Hepatocyte (in vitro differentiated cells): Measurements from ENCODE around the gene MGMT. TPM values are rescaled to one million over a fixed set of nuclear protein-coding genes. Genes with fewer than 3 reads are reported as not detected.

ENCODE experiments used
- DNase-seq: peaks from one replicate; pipeline ENCODE4 v3.0.0-alpha.2; 2016; ENCODE audit warnings: low spot score
- H2AFZ ChIP-seq: fragments of 200-600 bp; sonication (generic); 2 replicates; pipeline ENCODE4 v1.6.0; 2016; ENCODE audit warnings: antibody characterized with exemption, mild to moderate bottlenecking
- H3K27ac ChIP-seq: fragments of 200-600 bp; sonication (generic); 2 replicates; pipeline ENCODE4 v1.5.1; 2016; ENCODE audit warnings: mild to moderate bottlenecking
- H3K27me3 ChIP-seq: fragments of 200-600 bp; sonication (generic); 2 replicates; pipeline ENCODE4 v1.6.1; 2016
- H3K36me3 ChIP-seq: fragments of 200-600 bp; sonication (generic); replicated peaks from 2 replicates; pipeline ENCODE4 v1.5.1; 2016; ENCODE audit warnings: low read depth; ENCODE audit not compliant: insufficient read depth
- H3K4me1 ChIP-seq: fragments of 200-600 bp; sonication (generic); 2 replicates; pipeline ENCODE4 v1.5.1; 2016; ENCODE audit warnings: mild to moderate bottlenecking, moderate library complexity; ENCODE audit not compliant: insufficient read depth
- H3K4me2 ChIP-seq: fragments of 200-600 bp; sonication (generic); 2 replicates; pipeline ENCODE4 v1.6.0; 2016
- H3K4me3 ChIP-seq: fragments of 200-600 bp; sonication (generic); 2 replicates; pipeline ENCODE4 v1.5.1; 2016; ENCODE audit warnings: mild to moderate bottlenecking
- H3K79me2 ChIP-seq: fragments of 200-600 bp; sonication (generic); 2 replicates; pipeline ENCODE4 v1.6.0; 2017; ENCODE audit warnings: mild to moderate bottlenecking
- H3K9me2 ChIP-seq: fragments of 200-600 bp; sonication (generic); replicated peaks from 2 replicates; pipeline ENCODE4 v1.6.0; 2017; ENCODE audit warnings: mild to moderate bottlenecking; ENCODE audit not compliant: insufficient read depth
- H3K9me3 ChIP-seq: fragments of 200-600 bp; sonication (generic); 2 replicates; pipeline ENCODE4 v1.5.1; 2016; ENCODE audit warnings: low read depth, mild to moderate bottlenecking
- H4K20me1 ChIP-seq: fragments of 200-600 bp; sonication (generic); 2 replicates; pipeline ENCODE4 v1.6.0; 2016; ENCODE audit warnings: mild to moderate bottlenecking; ENCODE audit not compliant: insufficient read depth, poor library complexity, severe bottlenecking
- EZH2 ChIP-seq: fragments of 200-600 bp; sonication (generic); IDR thresholded peaks from 2 replicates; pipeline ENCODE4 v1.6.1; 2016; ENCODE audit warnings: antibody characterized with exemption, mild to moderate bottlenecking, borderline replicate concordance
- EZH2phosphoT487 ChIP-seq: fragments of 200-600 bp; sonication (generic); IDR thresholded peaks from one replicate; pipeline ENCODE4 v1.6.1; 2018; ENCODE audit warnings: antibody characterized with exemption, mild to moderate bottlenecking, low read depth, moderate library complexity; ENCODE audit not compliant: unreplicated experiment, severe bottlenecking
- WGBS: methylation state at CpG from one replicate; pipeline ENCODE4 v1.1.6; 2016; ENCODE audit warnings: low lambda C conversion rate; ENCODE audit errors: missing lambda C conversion rate; 5-methylcytosine and 5-hydroxymethylcytosine counted together
- polyA plus RNA-seq: library from polyadenylated mRNA; unstranded; fragments of >200 nt; fragmentation: Nextera tagmentation; extraction: Ambion mirVana; gene quantifications from 2 replicates; pipeline ENCODE4 v1.2.1, GENCODE V29; 2016
- total RNA-seq: library from RNA; depleted of rRNA; stranded (reverse); fragments of >200 nt; gene quantifications from 2 replicates; pipeline ENCODE4 v1.2.3, GENCODE V29; 2014
- TF ChIP-seq, protein P1 (sequence below): fragments of 200-600 bp; sonication (generic); IDR thresholded peaks from 2 replicates; pipeline ENCODE4 v1.5.1; 2016; ENCODE audit warnings: antibody characterized with exemption, mild to moderate bottlenecking; ENCODE audit not compliant: poor library complexity

The MGMT gene
- total and polyA plus RNA-seq, 2 experiments from 2014 or later: 41.5 to 41.9 TPM

DNA sequence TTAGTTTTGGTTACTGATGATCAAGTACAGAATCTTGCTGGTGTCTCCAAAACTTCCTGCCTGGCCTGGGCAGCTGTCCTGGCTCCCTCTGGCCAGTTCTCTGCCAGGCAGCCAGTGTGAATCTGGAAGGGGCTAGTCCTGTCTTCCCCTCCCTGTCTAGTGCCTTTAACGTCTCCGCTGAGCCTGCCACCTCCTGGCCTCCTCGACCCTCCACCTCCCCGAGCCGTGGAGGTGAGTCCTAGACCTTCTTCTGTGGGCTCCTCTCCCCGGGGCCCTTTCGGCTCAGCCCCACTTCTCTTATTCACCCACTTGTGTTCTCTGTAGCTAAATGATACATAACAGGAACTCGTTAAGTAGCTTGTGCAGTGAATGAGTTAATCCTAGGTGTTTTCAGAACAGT is 218.2 kb downstream of the MGMT start:
- no peak overlapping the region for H2AFZ ChIP-seq

DNA sequence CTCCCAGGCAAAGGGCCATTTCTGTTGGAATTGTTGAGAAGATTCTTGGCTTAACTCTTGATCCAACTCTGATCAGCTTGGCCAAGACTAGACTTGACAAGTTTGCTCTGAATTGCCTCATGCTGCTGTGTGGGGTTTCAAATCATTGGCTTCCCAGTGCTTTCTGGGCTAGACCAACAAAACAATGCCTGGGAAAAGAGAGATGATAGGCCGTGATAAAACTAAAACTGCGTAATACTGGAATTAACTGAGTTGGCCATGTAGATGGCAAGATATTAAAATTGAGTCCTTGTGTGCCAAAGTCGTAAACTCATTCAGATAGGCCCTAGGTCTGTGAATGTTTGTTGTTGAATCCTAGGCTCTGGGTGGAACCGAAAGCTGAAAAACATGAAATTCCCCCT is 222.6 kb downstream of the MGMT start:
- Histone ChIP-seq H3K4me3 (no peak overlapping the region), H3K27ac (no peak overlapping the region), H4K20me1 (no peaks in the 10 kb centered on the region), H3K79me2 (no peaks in the 10 kb centered on the region), H3K9me2 (no peaks in the 10 kb centered on the region), H3K27me3 (no peaks in the 10 kb centered on the region), H2AFZ (no peak overlapping the region), H3K36me3 (no peaks in the 10 kb centered on the region), H3K4me1 (no peaks in the 10 kb centered on the region), H3K9me3 (no peaks in the 10 kb centered on the region), H3K4me2 (no peak overlapping the region)
- no peak for TF ChIP-seq EZH2phosphoT487
- no peak for DNase-seq
- WGBS: 89% methylated on average over 4 of the region's 4 CpGs

More for the DNA sequence above, 218.2 kb downstream of the MGMT start:
- Histone ChIP-seq H3K4me1 (no peaks in the 10 kb centered on the region), H4K20me1 (no peaks in the 10 kb centered on the region), H3K79me2 (no peaks in the 10 kb centered on the region), H3K9me2 (no peaks in the 10 kb centered on the region), H3K4me3 (no peak overlapping the region), H3K4me2 (no peak overlapping the region), H3K36me3 (no peaks in the 10 kb centered on the region), H3K27me3 (no peaks in the 10 kb centered on the region), H3K27ac (no peak overlapping the region), H3K9me3 (no peaks in the 10 kb centered on the region)
- no peak for DNase-seq
- 91% methylated on average over 8 of the region's 8 CpGs for WGBS
- TF ChIP-seq, protein P1, sequence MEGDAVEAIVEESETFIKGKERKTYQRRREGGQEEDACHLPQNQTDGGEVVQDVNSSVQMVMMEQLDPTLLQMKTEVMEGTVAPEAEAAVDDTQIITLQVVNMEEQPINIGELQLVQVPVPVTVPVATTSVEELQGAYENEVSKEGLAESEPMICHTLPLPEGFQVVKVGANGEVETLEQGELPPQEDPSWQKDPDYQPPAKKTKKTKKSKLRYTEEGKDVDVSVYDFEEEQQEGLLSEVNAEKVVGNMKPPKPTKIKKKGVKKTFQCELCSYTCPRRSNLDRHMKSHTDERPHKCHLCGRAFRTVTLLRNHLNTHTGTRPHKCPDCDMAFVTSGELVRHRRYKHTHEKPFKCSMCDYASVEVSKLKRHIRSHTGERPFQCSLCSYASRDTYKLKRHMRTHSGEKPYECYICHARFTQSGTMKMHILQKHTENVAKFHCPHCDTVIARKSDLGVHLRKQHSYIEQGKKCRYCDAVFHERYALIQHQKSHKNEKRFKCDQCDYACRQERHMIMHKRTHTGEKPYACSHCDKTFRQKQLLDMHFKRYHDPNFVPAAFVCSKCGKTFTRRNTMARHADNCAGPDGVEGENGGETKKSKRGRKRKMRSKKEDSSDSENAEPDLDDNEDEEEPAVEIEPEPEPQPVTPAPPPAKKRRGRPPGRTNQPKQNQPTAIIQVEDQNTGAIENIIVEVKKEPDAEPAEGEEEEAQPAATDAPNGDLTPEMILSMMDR: no peak
- TF ChIP-seq EZH2phosphoT487: no peak
- no peak for TF ChIP-seq EZH2

DNA sequence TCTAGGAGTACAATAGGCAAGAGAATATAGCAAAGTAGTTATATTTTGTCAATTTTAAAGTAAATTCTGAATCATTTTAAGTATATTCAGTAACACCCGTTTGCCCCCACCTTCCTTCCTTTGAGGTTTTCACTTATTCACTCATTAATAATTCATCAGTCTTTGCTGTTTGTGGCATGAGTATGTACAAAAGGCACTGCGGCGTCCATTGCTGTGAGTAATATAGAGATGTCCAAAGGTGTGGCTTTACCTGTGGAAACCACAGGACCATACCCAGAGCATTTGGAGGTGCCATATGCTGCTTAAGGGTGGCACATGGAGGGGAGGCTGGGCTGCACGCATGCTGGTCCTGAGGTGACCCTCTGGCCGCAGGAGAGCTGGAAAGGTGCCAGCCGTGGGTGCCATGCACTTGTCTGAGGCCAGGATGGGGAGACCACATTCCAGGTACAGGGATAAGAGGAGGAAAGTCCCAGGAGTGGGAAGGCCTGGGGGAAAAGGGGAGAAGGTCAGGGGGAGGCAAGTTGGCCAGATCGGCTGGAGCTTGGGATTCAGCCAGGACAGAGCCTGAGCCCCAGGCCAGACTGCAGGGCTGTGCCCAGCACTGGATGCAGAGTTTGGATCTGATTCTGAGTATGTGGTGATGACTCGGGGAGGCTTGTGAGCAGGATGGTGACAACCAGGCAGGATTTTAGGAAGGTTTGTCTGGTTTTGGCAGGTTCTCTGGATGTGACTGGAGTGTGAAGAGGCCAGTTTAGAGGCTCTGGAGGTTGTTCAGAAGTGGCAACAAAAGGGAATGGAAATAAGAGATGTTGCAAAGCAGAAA is 223.4 kb downstream of the MGMT start:
- WGBS: 91% methylated on average over 8 of the region's 8 CpGs
- no peaks in the 10 kb centered on the region for H3K9me2 ChIP-seq

DNA sequence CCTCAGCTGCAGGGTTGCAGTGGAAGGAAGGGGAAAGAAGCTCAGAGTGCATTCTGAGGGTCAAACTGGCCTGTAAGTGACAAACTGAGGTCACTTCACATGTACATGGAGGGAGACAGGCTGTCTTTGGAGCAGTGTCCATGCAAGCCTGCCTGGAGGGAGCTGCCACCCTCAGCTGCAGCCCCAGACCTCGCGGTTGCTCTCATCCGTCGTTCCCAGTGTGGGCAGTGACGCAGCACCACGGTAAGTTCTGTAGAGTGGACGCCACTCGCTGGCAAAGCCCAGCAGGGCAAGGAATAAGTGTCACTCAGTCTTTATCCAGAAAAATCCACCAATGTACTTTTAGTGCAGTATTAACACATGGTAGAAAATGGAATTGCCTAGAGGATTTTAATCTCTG is 225.7 kb downstream of the MGMT start:
- no peaks in the 10 kb centered on the region for H3K36me3 ChIP-seq
- no peaks in the 10 kb centered on the region for H3K9me3 ChIP-seq
- H3K27me3 ChIP-seq: no peaks in the 10 kb centered on the region
- H3K27ac ChIP-seq: no peak overlapping the region
- H3K4me2 ChIP-seq: no peak overlapping the region
- H3K79me2 ChIP-seq: no peaks in the 10 kb centered on the region
- 94% methylated on average over 8 of the region's 8 CpGs for WGBS
- TF ChIP-seq EZH2phosphoT487: no peak
- TF ChIP-seq EZH2: no peak
- TF ChIP-seq, protein P1: no peak
- peaks cover 3% of the 10 kb centered on the region for H3K4me1 ChIP-seq
- no peak overlapping the region for H2AFZ ChIP-seq
- no peaks in the 10 kb centered on the region for H4K20me1 ChIP-seq
- no peak overlapping the region for H3K4me3 ChIP-seq
- DNase-seq: no peak
- H3K9me2 ChIP-seq: no peaks in the 10 kb centered on the region

More for the DNA sequence above, 223.4 kb downstream of the MGMT start:
- DNase-seq: no peak
- H2AFZ ChIP-seq: no peak overlapping the region
- H3K36me3 ChIP-seq: no peaks in the 10 kb centered on the region
- H3K9me3 ChIP-seq: no peaks in the 10 kb centered on the region
- H4K20me1 ChIP-seq: no peaks in the 10 kb centered on the region
- no peaks in the 10 kb centered on the region for H3K79me2 ChIP-seq
- no peak overlapping the region for H3K4me3 ChIP-seq
- TF ChIP-seq, protein P1: no peak
- no peaks in the 10 kb centered on the region for H3K27me3 ChIP-seq
- no peak overlapping the region for H3K4me2 ChIP-seq
- peaks cover 2% of the 10 kb centered on the region for H3K4me1 ChIP-seq
- H3K27ac ChIP-seq: no peak overlapping the region
